ENCODE data around the gene DOK6.
"Not testable (repeated sequence)": the region's sequence is repeated elsewhere in the genome, so short reads cannot be mapped to it uniquely, and the experiment has no call there.

DOK6 gene

GRCh38 chr18:69879051-69879450 lies 478.4 kb downstream of the DOK6 start:
- not testable (repeated sequence) for DNase-seq; H3K27me3 Mint-ChIP-seq; H3K9me3 Mint-ChIP-seq; H3K27ac Mint-ChIP-seq; H3K4me3 Mint-ChIP-seq; ATAC-seq (replicated peaks); H3K36me3 Mint-ChIP-seq (ENCODE audit: insufficient read depth)
- peaks cover 26 to 32% of the 10 kb centered on the region in 2 donors for H3K4me1 Mint-ChIP-seq (ENCODE audit: low read depth in 2 of 2)

- DNase-seq: no peak
- H3K4me1 Mint-ChIP-seq (ENCODE audit: low read depth in 2 of 2): peaks cover 26 to 34% of the 10 kb centered on the region in 2 donors
- no peak overlapping the region for H3K4me3 Mint-ChIP-seq
- ATAC-seq (replicated peaks): no peak
- H3K27ac Mint-ChIP-seq: peak overlapping the region in 1 of 2 donors; percentile 6
- no peaks in the 10 kb centered on the region for H3K27me3 Mint-ChIP-seq
- peaks cover 9% of the 10 kb centered on the region for H3K36me3 Mint-ChIP-seq (ENCODE audit: insufficient read depth)
- H3K9me3 Mint-ChIP-seq: no peaks in the 10 kb centered on the region
Observed at GRCh38 chr18:69880083-69880482, 479.4 kb downstream of the DOK6 start.

DNA sequence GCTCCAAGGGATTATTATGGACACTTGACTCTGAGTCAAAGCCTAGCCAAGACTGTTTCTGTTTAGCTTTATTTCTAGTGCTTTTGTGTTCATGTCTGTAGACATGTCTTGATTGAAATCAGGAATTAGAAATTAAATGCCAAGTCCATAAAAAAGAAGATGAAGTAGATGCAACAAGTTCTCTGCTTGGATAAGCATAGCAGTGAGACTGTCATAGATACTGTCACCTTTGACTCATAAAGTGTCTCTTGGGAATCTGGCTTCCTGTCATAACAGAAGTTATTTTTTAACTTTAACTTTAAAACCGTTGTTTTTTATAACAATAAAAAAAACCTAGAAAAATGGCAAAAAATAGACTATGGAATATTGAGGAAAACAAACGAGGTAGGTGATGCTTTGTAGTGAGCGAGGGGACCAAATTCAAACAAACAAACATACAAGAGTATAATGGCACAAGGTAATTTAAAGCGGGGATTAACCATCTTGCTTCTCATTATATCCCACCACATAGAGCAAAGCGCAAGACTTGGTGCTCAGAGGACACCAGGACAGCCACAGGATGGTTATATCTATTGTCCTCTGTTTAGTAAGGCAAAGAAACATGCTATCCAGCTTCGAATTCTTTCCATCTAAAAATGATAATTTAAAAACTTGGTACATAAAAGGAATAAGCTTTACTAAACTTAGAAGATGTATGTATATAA lies 482.4 kb downstream of the DOK6 start:
- peaks cover 0 to 5% of the 10 kb centered on the region in 2 donors for H3K27me3 Mint-ChIP-seq
- no peaks in the 10 kb centered on the region for H3K9me3 Mint-ChIP-seq
- H3K27ac Mint-ChIP-seq: no peak overlapping the region
- no peak overlapping the region for H3K4me3 Mint-ChIP-seq
- H3K36me3 Mint-ChIP-seq (ENCODE audit: insufficient read depth): peaks cover 14% of the 10 kb centered on the region
- ATAC-seq (replicated peaks) (no peak), DNase-seq (no peak)
- H3K4me1 Mint-ChIP-seq (ENCODE audit: low read depth in 2 of 2): peaks cover 40 to 43% of the 10 kb centered on the region in 2 donors

- Mint-ChIP-seq H3K27ac (peak overlapping the region; percentile 29 to 91), H3K4me3 (no peak overlapping the region), H3K36me3 (ENCODE audit: insufficient read depth) (peaks cover 13% of the 10 kb centered on the region), H3K4me1 (ENCODE audit: low read depth in 2 of 2) (peaks cover 42 to 43% of the 10 kb centered on the region in 2 donors), H3K9me3 (no peaks in the 10 kb centered on the region), H3K27me3 (peaks cover 0 to 5% of the 10 kb centered on the region in 2 donors)
- DNase-seq (no peak), ATAC-seq (replicated peaks) (no peak)
Observed at GRCh38 chr18:69883781-69884180, 483.1 kb downstream of the DOK6 start.

DNA sequence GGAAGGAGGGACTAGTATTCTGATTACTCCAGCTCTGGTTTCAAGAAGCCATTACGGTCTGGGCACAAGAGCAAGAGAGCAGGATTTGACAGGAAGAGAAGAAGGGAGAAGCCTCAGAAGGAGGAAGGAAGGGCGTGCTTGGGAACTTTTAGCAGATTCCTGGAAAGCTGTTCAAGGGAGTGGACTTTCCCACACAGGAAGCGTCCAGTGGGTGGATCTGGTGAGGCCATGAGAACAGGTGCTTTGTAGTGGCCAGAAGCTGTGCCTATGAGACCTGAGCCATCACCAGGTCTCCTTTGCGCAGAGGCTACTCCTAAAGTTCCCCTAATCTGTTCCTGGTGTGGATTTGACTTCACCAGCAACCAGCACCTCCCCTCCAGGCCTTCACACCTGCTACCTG lies 484.7 kb downstream of the DOK6 start:
- Mint-ChIP-seq H3K4me3 (peak overlapping the region; percentile 65 to 69), H3K9me3 (no peaks in the 10 kb centered on the region), H3K27me3 (peaks cover 0 to 5% of the 10 kb centered on the region in 2 donors), H3K36me3 (ENCODE audit: insufficient read depth) (peaks cover 10% of the 10 kb centered on the region), H3K4me1 (ENCODE audit: low read depth in 2 of 2) (peaks cover 44 to 50% of the 10 kb centered on the region in 2 donors), H3K27ac (peak overlapping the region; percentile 86 to 91)
- DNase-seq (no peak), ATAC-seq (replicated peaks) (no peak)

DNA sequence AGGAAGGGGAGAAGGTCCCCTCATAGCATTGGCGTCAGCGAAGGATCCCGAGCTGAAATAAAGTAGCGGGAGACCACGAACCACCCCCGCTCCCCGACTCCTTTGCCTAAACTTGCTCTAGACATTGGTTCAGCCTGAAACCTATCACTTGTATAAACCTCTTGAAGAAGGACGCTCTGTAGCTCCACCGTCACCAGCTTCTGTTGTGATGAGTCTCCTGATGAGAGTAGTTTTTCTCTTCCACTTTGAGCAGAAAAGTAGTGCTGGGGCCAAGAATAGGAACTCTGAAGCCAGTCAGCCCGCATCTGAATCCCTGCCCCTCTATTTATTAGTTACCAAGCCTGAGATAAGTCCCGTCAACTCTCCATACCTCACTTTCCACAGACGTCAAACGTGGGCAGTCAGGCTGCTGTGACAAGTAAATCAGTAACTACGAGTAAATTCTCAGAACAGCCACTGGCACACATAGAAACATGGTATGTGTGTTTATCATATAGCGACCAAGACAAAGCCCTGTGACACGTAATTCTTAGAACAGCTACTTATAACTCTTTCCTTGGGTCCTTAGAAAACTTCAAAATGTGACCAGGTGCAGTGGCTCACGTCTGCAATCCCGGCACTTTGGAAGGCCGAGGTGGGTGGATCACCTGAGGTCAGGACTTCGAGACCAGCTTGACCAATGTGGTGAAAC lies 485.3 kb downstream of the DOK6 start:
- Mint-ChIP-seq H3K4me1 (ENCODE audit: low read depth in 2 of 2) (peaks cover 48 to 49% of the 10 kb centered on the region in 2 donors), H3K9me3 (peaks cover 0 to 1% of the 10 kb centered on the region in 2 donors), H3K27ac (peak overlapping the region; percentile 86 to 91), H3K27me3 (peaks cover 0 to 6% of the 10 kb centered on the region in 2 donors), H3K36me3 (ENCODE audit: insufficient read depth) (peaks cover 16% of the 10 kb centered on the region), H3K4me3 (peak overlapping the region; percentile 65 to 69)
- ATAC-seq (replicated peaks): peak; percentile 74
- DNase-seq: peak in 1 of 3 experiments; percentile 9

DNA sequence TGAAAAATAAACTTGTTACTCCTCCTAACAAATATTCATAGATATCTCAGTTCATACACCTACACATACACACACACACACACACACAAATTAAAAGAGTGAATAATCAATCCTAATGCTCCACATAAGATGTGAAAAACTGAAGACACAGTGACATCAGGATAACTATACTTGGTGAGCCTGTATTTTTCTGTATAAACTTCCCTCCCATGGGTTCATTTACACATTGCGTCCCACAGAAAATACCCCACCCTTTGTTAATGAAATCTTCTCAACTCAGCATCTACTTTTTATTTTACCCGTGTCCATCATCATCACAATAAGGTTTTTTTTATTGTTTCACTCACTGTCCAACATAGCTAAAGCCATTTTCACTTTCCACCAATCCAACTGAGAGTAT lies 486.6 kb downstream of the DOK6 start:
- Mint-ChIP-seq H3K4me3 (peak overlapping the region; percentile 1 to 15), H3K27me3 (peaks cover 0 to 9% of the 10 kb centered on the region in 2 donors), H3K9me3 (peaks cover 0 to 5% of the 10 kb centered on the region in 2 donors), H3K36me3 (ENCODE audit: insufficient read depth) (peaks cover 17% of the 10 kb centered on the region), H3K4me1 (ENCODE audit: low read depth in 2 of 2) (peaks cover 52 to 53% of the 10 kb centered on the region in 2 donors), H3K27ac (no peak overlapping the region)
- ATAC-seq (replicated peaks) (no peak), DNase-seq (no peak)

GRCh38 chr18:69889009-69889408 lies 488.3 kb downstream of the DOK6 start:
- no peak for DNase-seq
- Mint-ChIP-seq H3K4me3 (peak overlapping the region in 1 of 2 donors; percentile 37), H3K27me3 (peaks cover 0 to 9% of the 10 kb centered on the region in 2 donors), H3K36me3 (ENCODE audit: insufficient read depth) (peaks cover 26% of the 10 kb centered on the region), H3K27ac (peak overlapping the region in 1 of 2 donors; percentile 41), H3K4me1 (ENCODE audit: low read depth in 2 of 2) (peaks cover 54 to 60% of the 10 kb centered on the region in 2 donors), H3K9me3 (peaks cover 0 to 5% of the 10 kb centered on the region in 2 donors)
- no peak for ATAC-seq (replicated peaks)

- peaks cover 0 to 9% of the 10 kb centered on the region in 2 donors for H3K27me3 Mint-ChIP-seq
- DNase-seq (no peak), ATAC-seq (replicated peaks) (no peak)
- H3K27ac Mint-ChIP-seq: no peak overlapping the region
- H3K36me3 Mint-ChIP-seq (ENCODE audit: insufficient read depth): peaks cover 23% of the 10 kb centered on the region
- H3K4me3 Mint-ChIP-seq: peak overlapping the region in 1 of 2 donors; percentile 25
- H3K9me3 Mint-ChIP-seq: peaks cover 0 to 5% of the 10 kb centered on the region in 2 donors
- peaks cover 47 to 56% of the 10 kb centered on the region in 2 donors for H3K4me1 Mint-ChIP-seq (ENCODE audit: low read depth in 2 of 2)
Observed at GRCh38 chr18:69890558-69890957, 489.9 kb downstream of the DOK6 start.

DNA sequence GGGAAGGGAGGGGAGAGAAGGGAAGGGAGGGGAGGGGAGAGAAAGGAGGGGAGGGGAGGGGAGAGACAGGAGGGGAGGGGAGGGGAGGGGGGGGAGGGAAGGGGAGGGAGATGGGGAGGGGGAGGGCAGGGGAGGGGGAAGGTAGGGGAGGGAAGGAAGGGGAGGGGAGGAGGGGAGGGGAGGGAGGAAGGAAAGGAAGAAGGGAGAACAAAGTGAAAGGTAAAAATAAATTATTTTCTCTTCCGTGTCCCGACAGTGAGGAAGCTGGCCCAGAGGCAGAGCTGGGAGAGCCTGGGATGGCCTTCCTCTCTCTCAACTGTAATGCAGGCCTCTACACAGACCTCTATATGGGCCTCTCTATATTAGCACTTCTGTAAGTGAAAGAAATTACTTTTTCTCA lies 493.8 kb downstream of the DOK6 start:
- ATAC-seq (replicated peaks) (no peak), DNase-seq (no peak)
- H3K4me3 Mint-ChIP-seq: peak overlapping the region; percentile 26 to 87
- H3K4me1 Mint-ChIP-seq (ENCODE audit: low read depth in 2 of 2): peaks cover 61 to 71% of the 10 kb centered on the region in 2 donors
- H3K9me3 Mint-ChIP-seq: peaks cover 0 to 5% of the 10 kb centered on the region in 2 donors
- peak overlapping the region; percentile 95 to 97 for H3K27ac Mint-ChIP-seq
- H3K27me3 Mint-ChIP-seq: peaks cover 0 to 5% of the 10 kb centered on the region in 2 donors
- H3K36me3 Mint-ChIP-seq (ENCODE audit: insufficient read depth): peaks cover 43% of the 10 kb centered on the region

DNA sequence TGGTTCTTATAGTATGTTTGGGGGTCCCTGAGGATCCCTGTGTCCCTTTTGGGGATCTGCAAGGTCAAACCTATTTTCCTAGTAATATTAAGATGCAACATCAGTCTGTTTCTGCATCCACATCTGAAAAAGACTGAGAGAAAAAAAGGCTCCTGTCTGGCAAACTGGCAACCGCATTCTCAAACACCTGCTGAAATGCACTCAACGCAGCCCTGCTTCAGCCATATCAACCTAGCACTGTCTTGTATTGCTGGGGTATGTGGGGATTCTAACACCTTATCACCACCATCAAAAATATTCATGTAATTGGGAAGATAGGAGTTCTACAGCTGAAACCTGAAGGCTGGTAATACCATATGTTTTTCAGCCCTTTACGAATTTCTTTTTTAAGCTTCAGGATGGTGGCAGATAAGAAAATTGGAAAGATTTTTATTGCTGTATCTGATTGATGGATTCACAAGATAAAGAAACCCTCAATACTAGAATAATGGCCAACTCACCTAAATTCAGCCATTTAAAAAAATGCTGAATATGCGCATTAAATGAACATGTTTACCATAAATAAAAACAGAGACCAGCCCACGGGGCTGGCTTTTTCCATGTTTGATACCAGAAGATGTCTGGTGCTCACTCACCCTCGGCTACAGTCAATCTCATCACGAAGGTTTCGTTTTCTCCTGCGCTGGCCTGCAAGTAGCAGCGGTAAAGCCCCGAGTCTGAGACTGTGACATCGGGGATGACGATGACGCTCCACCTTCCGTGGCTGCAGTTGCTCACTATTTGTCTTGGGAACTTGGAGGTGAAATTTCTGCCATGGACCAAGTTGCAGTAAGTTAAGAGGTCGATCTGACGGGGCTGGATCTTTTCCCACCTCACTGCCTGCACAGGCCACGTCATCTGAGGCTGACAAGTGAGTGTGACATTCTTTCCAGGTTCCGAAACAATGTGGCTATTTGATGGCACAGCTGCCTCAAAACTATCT lies 494.7 kb downstream of the DOK6 start:
- ATAC-seq (replicated peaks) (peak; percentile 58), DNase-seq (peak; percentile 54 to 55 (median 55))
- peaks cover 45% of the 10 kb centered on the region for H3K36me3 Mint-ChIP-seq (ENCODE audit: insufficient read depth)

DNA sequence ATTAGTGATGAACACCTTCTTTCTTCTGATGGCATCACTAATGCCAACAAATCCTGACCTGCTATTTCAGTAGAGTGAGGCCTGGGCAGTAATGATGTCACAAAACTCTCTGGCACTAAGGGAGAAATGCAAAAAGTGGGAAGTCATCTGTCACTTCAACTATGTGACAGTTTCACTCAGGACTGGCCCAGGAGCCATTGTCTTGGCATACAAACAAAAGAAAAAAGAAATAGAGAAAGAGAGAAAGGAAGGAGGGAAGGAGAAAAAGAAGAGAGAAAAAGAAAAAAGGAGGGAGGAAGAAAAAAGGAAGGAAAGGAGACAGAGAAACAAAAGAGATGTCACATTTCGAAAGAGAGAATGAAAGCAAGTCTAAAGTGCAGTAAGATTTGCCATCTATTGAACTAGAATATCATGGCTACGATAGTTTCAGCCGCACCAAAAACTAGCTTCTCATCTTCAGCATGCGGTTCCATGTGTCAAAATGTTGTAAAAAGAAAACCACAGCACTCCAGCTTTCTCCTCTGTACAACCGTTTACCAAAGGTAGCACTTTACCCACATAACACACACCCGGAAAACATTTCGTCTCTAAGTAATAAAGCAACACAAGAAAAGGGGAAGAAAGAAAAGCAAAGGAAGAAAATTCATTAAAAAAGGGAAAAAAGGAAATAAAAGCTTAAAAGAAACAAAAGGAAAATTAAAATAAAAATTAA lies 496.9 kb downstream of the DOK6 start:
- peak; percentile 55 for ATAC-seq (replicated peaks)
- H3K4me1 Mint-ChIP-seq (ENCODE audit: low read depth in 2 of 2): peaks cover 51 to 64% of the 10 kb centered on the region in 2 donors
- peak overlapping the region; percentile 78 to 87 for H3K4me3 Mint-ChIP-seq

More for the DNA sequence above, 494.7 kb downstream of the DOK6 start:
- peak overlapping the region; percentile 95 to 97 for H3K27ac Mint-ChIP-seq
- H3K9me3 Mint-ChIP-seq: peaks cover 0 to 5% of the 10 kb centered on the region in 2 donors
- peak overlapping the region; percentile 78 to 87 for H3K4me3 Mint-ChIP-seq
- peaks cover 58 to 62% of the 10 kb centered on the region in 2 donors for H3K4me1 Mint-ChIP-seq (ENCODE audit: low read depth in 2 of 2)
- H3K27me3 Mint-ChIP-seq: peaks cover 0 to 5% of the 10 kb centered on the region in 2 donors

More for the DNA sequence above, 496.9 kb downstream of the DOK6 start:
- no peaks in the 10 kb centered on the region for H3K27me3 Mint-ChIP-seq
- peaks cover 43% of the 10 kb centered on the region for H3K36me3 Mint-ChIP-seq (ENCODE audit: insufficient read depth)
- H3K9me3 Mint-ChIP-seq: no peaks in the 10 kb centered on the region
- DNase-seq: peak; percentile 28 to 37 (median 33)
- peak overlapping the region; percentile 95 to 97 for H3K27ac Mint-ChIP-seq
